Liver (tissue), 9 donors: ENCODE results near the gene RAD51B. TPM values are rescaled to one million over a fixed set of nuclear protein-coding genes. Genes with fewer than 3 reads are reported as not detected.

ENCODE experiments used
- DNase-seq: peaks from one replicate; pipeline ENCODE4 v3.0.0-alpha.2; 2017; ENCODE audit warnings: low spot score
- H3K27ac ChIP-seq, 2 donors: one replicate each; pipeline ENCODE4 v1.7.0; 2013; ENCODE audit warnings: inconsistent platforms in 2 of 2, low read length in 2 of 2, control low read depth in 1 of 2, low read depth in 1 of 2, mild to moderate bottlenecking in 1 of 2
- H3K27me3 ChIP-seq, 4 donors: one replicate each; pipeline versions ENCODE4 v1.6.1 to v1.7.0; 2013; ENCODE audit warnings: low read length in 3 of 4, inconsistent platforms in 1 of 4, mild to moderate bottlenecking in 1 of 4, moderate library complexity in 1 of 4; ENCODE audit not compliant: control insufficient read depth in 4 of 4, insufficient read depth in 4 of 4
- H3K36me3 ChIP-seq, 4 donors: one replicate each; pipeline versions ENCODE4 v1.6.1 to v1.7.0; 2013; ENCODE audit warnings: low read length in 3 of 4, mild to moderate bottlenecking in 3 of 4, low read depth in 1 of 4, moderate library complexity in 1 of 4; ENCODE audit not compliant: control insufficient read depth in 4 of 4, insufficient read depth in 3 of 4
- H3K4me1 ChIP-seq, 4 donors: one replicate each; pipeline versions ENCODE4 v1.6.1 to v1.7.0; 2013; ENCODE audit warnings: low read length in 3 of 4, mild to moderate bottlenecking in 3 of 4, moderate library complexity in 1 of 4; ENCODE audit not compliant: control insufficient read depth in 4 of 4, insufficient read depth in 4 of 4
- H3K4me3 ChIP-seq, 3 donors: one replicate each; pipeline versions ENCODE4 v1.6.1 to v1.7.0; 2013; ENCODE audit warnings: low read length in 3 of 3, control low read depth in 1 of 3, low read depth in 1 of 3, mild to moderate bottlenecking in 1 of 3
- H3K9ac ChIP-seq, 2 donors: one replicate each; pipeline ENCODE4 v1.7.0; 2013; ENCODE audit warnings: low read length in 2 of 2, mild to moderate bottlenecking in 2 of 2, moderate library complexity in 2 of 2, control low read depth in 1 of 2, low read depth in 1 of 2
- H3K9me3 ChIP-seq, 4 donors: one replicate each; pipeline versions ENCODE4 v1.6.1 to v1.7.0; 2013; ENCODE audit warnings: low read length in 3 of 4; ENCODE audit not compliant: control insufficient read depth in 4 of 4
- ATF3 ChIP-seq: IDR thresholded peaks from 2 replicates; pipeline ENCODE4 v1.6.1; 2016; ENCODE audit warnings: antibody characterized with exemption
- EGR1 ChIP-seq, 2 donors: IDR thresholded peaks; 2 replicates each; pipeline ENCODE4 v1.6.1; 2016 to 2018; ENCODE audit warnings: antibody characterized with exemption in 2 of 2, low read depth in 2 of 2
- FOXA1 ChIP-seq: IDR thresholded peaks from 2 replicates; pipeline ENCODE4 v1.6.1; 2016; ENCODE audit warnings: antibody characterized with exemption
- FOXA2 ChIP-seq: IDR thresholded peaks from 2 replicates; pipeline ENCODE4 v1.6.1; 2016; ENCODE audit warnings: antibody characterized with exemption
- GABPA ChIP-seq, 2 donors: IDR thresholded peaks in 1 of 2; conservative IDR thresholded peaks in 1 of 2; 2 replicates each; pipeline ENCODE4 v1.6.1; 2016; ENCODE audit warnings: antibody characterized with exemption in 2 of 2, mild to moderate bottlenecking in 1 of 2, moderate library complexity in 1 of 2
- HNF4A ChIP-seq, 2 donors: conservative IDR thresholded peaks; 2 replicates each; pipeline ENCODE4 v1.6.1; 2016; ENCODE audit warnings: antibody characterized with exemption in 2 of 2, mild to moderate bottlenecking in 2 of 2
- HNF4G ChIP-seq: IDR thresholded peaks from 2 replicates; pipeline ENCODE4 v1.6.1; 2016; ENCODE audit warnings: antibody characterized with exemption
- JUND ChIP-seq, 2 donors: IDR thresholded peaks; 2 replicates each; pipeline ENCODE4 v1.6.1; 2016; ENCODE audit warnings: antibody characterized with exemption in 2 of 2
- NR2F2 ChIP-seq: IDR thresholded peaks from 2 replicates; pipeline ENCODE4 v1.6.1; 2016; ENCODE audit warnings: antibody characterized with exemption
- RAD21 ChIP-seq, 2 donors: IDR thresholded peaks; 2 replicates each; pipeline ENCODE4 v1.6.1; 2016; ENCODE audit warnings: antibody characterized with exemption in 2 of 2, mild to moderate bottlenecking in 2 of 2
- RXRA ChIP-seq, 2 donors: IDR thresholded peaks; 2 replicates each; pipeline ENCODE4 v1.6.1; 2017 to 2018; ENCODE audit warnings: antibody characterized with exemption in 2 of 2, mild to moderate bottlenecking in 1 of 2
- SP1 ChIP-seq: IDR thresholded peaks from 2 replicates; pipeline ENCODE4 v1.6.1; 2018; ENCODE audit warnings: antibody characterized with exemption, mild to moderate bottlenecking
- TAF1 ChIP-seq: conservative IDR thresholded peaks from 2 replicates; pipeline ENCODE4 v1.6.1; 2016; ENCODE audit warnings: antibody characterized with exemption, mild to moderate bottlenecking
- YY1 ChIP-seq: IDR thresholded peaks from 2 replicates; pipeline ENCODE4 v1.6.1; 2016; ENCODE audit warnings: antibody characterized with exemption, mild to moderate bottlenecking
- ZBTB33 ChIP-seq: IDR thresholded peaks from 2 replicates; pipeline ENCODE4 v1.6.1; 2016; ENCODE audit warnings: antibody characterized with exemption
- WGBS: extraction: QIAGEN DNeasy Blood & Tissue Kit; methylation state at CpG from one replicate; pipeline ENCODE4 v1.1.7; 2013; 5-methylcytosine and 5-hydroxymethylcytosine counted together
- polyA plus RNA-seq, 2 donors: library from polyadenylated mRNA; stranded (reverse) in 1 of 2; unstranded in 1 of 2; fragments of 200-250 nt in 1 of 2; fragments of >200 nt in 1 of 2; fragmentation: Nextera tagmentation in 1 of 2; extraction: Ambion mirVana in 1 of 2; gene quantifications; one replicate each; pipeline versions ENCODE4 v1.2.1 to v1.2.3, GENCODE V29; 2013 to 2015
- total RNA-seq, 2 donors: library from RNA; depleted of rRNA; stranded (reverse); fragments of >200 nt; gene quantifications; one replicate each; pipeline ENCODE4 v1.2.3, GENCODE V29; 2014
- TF ChIP-seq, protein P1 (sequence below): IDR thresholded peaks from 2 replicates; pipeline ENCODE4 v1.6.1; 2016; ENCODE audit warnings: antibody characterized with exemption, mild to moderate bottlenecking
- TF ChIP-seq, protein P2 (sequence below): IDR thresholded peaks from 2 replicates; pipeline ENCODE4 v1.6.1; 2016; ENCODE audit warnings: antibody characterized with exemption
- donor health status: healthy.
- donor health status: healthy.
- donor health status: healthy.
- donor health status: healthy.
- donor health status: healthy.

The RAD51B gene
- total and polyA plus RNA-seq, 4 donors: 0.81 to 12.9 (median 2.4) TPM

DNA sequence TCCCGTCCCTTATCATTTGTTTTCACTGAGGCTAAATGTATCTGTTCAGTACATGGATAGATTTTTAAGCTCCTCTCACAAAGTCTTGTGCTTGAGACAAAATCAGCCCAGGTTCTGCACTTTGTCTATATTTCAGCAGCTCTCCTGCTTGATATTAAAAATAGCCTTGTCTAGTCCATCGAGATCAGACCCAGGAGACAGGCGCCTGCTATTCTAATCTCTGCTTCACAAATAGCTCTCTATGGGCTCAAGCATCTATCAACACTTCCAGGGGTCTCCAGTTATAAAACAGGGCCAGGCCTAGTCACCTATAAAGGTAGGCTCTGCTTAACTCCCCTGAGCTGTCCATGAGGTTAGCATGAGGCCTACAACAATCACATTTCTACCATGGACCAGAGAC lies 910.8 kb downstream of the RAD51B start:
- Histone ChIP-seq H3K36me3 (no peaks in the 10 kb centered on the region), H3K4me1 (peaks cover 6 to 16% (median 10%) of the 10 kb centered on the region in 4 donors), H3K9ac (no peak overlapping the region), H3K4me3 (no peak overlapping the region), H3K27me3 (no peaks in the 10 kb centered on the region), H3K27ac (no peak overlapping the region), H3K9me3 (no peaks in the 10 kb centered on the region)
- TF ChIP-seq, protein P1, sequence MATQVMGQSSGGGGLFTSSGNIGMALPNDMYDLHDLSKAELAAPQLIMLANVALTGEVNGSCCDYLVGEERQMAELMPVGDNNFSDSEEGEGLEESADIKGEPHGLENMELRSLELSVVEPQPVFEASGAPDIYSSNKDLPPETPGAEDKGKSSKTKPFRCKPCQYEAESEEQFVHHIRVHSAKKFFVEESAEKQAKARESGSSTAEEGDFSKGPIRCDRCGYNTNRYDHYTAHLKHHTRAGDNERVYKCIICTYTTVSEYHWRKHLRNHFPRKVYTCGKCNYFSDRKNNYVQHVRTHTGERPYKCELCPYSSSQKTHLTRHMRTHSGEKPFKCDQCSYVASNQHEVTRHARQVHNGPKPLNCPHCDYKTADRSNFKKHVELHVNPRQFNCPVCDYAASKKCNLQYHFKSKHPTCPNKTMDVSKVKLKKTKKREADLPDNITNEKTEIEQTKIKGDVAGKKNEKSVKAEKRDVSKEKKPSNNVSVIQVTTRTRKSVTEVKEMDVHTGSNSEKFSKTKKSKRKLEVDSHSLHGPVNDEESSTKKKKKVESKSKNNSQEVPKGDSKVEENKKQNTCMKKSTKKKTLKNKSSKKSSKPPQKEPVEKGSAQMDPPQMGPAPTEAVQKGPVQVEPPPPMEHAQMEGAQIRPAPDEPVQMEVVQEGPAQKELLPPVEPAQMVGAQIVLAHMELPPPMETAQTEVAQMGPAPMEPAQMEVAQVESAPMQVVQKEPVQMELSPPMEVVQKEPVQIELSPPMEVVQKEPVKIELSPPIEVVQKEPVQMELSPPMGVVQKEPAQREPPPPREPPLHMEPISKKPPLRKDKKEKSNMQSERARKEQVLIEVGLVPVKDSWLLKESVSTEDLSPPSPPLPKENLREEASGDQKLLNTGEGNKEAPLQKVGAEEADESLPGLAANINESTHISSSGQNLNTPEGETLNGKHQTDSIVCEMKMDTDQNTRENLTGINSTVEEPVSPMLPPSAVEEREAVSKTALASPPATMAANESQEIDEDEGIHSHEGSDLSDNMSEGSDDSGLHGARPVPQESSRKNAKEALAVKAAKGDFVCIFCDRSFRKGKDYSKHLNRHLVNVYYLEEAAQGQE: no peak
- no peak for TF ChIP-seq ZBTB33
- TF ChIP-seq JUND (IDR thresholded peaks at IDR 0.05): no peak
- TF ChIP-seq YY1: no peak
- no peak for TF ChIP-seq RXRA (IDR thresholded peaks at IDR 0.05)
- no peak for TF ChIP-seq FOXA2
- no peak for TF ChIP-seq RAD21 (IDR thresholded peaks at IDR 0.05)
- TF ChIP-seq SP1: no peak
- TF ChIP-seq, protein P2, sequence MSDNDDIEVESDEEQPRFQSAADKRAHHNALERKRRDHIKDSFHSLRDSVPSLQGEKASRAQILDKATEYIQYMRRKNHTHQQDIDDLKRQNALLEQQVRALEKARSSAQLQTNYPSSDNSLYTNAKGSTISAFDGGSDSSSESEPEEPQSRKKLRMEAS: no peak
- TF ChIP-seq EGR1 (IDR thresholded peaks at IDR 0.05; ENCODE audit: low read depth in 2 of 2): no peak
- TF ChIP-seq TAF1: no peak
- no peak for TF ChIP-seq ATF3
- no peak for TF ChIP-seq HNF4A (conservative IDR thresholded peaks at IDR 0.05)
- WGBS: 93% methylated on average over 3 of the region's 3 CpGs
- DNase-seq: no peak

DNA sequence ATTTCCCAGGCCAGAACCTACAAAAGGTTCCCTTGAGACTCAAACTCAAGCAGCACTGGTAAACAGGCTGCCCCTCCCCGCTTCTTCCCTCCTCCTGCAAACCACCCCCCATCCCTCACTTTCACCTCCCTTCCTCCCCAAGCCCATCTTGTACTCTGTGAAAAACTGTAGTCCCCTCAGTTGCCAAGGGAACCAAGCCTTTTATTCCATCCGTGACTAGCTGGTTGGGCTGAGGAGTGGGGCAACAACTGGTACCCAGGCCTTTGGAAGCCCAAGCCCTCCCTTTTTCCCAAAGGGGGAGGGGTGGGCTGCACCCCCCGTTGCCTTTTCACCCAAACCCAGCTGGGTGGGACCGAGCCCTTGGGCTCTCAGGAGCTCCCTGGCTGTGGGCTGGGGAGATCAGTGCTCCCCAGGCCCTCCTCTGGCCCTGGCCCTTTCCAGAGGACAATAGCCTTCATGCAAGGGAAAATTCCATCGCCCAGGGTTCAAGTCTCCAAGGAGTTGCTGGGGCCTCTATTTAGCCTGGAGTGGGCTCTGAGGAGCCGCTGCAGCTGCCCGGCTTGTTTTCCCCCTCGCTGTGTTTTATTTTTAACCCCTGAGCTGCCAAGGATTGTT lies 911.3 kb downstream of the RAD51B start:
- no peaks in the 10 kb centered on the region for H3K27me3 ChIP-seq
- 73% methylated on average over 8 of the region's 8 CpGs for WGBS
- no peak overlapping the region for H3K27ac ChIP-seq
- no peaks in the 10 kb centered on the region for H3K36me3 ChIP-seq
- H3K9ac ChIP-seq: no peak overlapping the region
- no peak for TF ChIP-seq HNF4A (conservative IDR thresholded peaks at IDR 0.05)
- TF ChIP-seq ATF3: no peak
- TF ChIP-seq EGR1 (IDR thresholded peaks at IDR 0.05; ENCODE audit: low read depth in 2 of 2): no peak
- no peak for TF ChIP-seq GABPA (IDR thresholded peaks at IDR 0.05 in 1 of 2, conservative IDR thresholded peaks at IDR 0.05 in 1 of 2)
- no peak for TF ChIP-seq FOXA1
- TF ChIP-seq, protein P1: no peak
- no peak for TF ChIP-seq FOXA2
- TF ChIP-seq, protein P2: no peak
- no peak for TF ChIP-seq TAF1
- TF ChIP-seq NR2F2: no peak
- TF ChIP-seq HNF4G: no peak
- no peak for TF ChIP-seq ZBTB33
- TF ChIP-seq SP1: no peak
- no peak for TF ChIP-seq JUND (IDR thresholded peaks at IDR 0.05)
- no peak for TF ChIP-seq RAD21 (IDR thresholded peaks at IDR 0.05)
- TF ChIP-seq YY1: no peak
- no peak for TF ChIP-seq RXRA (IDR thresholded peaks at IDR 0.05)
- no peak for DNase-seq
- H3K9me3 ChIP-seq: no peaks in the 10 kb centered on the region
- H3K4me3 ChIP-seq: no peak overlapping the region
- peaks cover 6 to 14% (median 10%) of the 10 kb centered on the region in 4 donors for H3K4me1 ChIP-seq
